ENCODE measurements around the gene ATP2A2.

- no peak for TF ChIP-seq CTCF (IDR thresholded peaks at IDR 0.05)
- no peak for TF ChIP-seq POLR2AphosphoS5 (IDR thresholded peaks at IDR 0.05)
- no peak for TF ChIP-seq POLR2A (IDR thresholded peaks at IDR 0.05)
Measured at GRCh38 chr12:110352401-110352800, 71.4 kb downstream of the ATP2A2 start.
